H4 (cell line): ENCODE results near the gene FAAH2. TPM values are rescaled to one million over a fixed set of nuclear protein-coding genes. Genes with fewer than 3 reads are reported as not detected.
"Not testable (repeated sequence)": the region's sequence is repeated elsewhere in the genome, so short reads cannot be mapped to it uniquely, and the experiment has no call there.

ENCODE experiments used
- DNase-seq: peaks from one replicate; pipeline ENCODE4 v3.0.0-alpha.2; 2015; ENCODE audit warnings: low spot score
- total RNA-seq: library from RNA; depleted of rRNA; stranded (reverse); fragments of >200 nt; shearing (Covaris generic); gene quantifications from 2 replicates; pipeline ENCODE4 v1.2.3, GENCODE V29; 2014; rRNA removed

FAAH2 gene
- total RNA-seq, 1 experiment from 2014 or later = not detected

GRCh38 chrX:57380026-57380796 lies 93.7 kb downstream of the FAAH2 start:
- no peak for DNase-seq

GRCh38 chrX:57394162-57394561 lies 107.7 kb downstream of the FAAH2 start:
- not testable (repeated sequence) for DNase-seq

GRCh38 chrX:57403191-57403590 lies 116.7 kb downstream of the FAAH2 start:
- not testable (repeated sequence) for DNase-seq

- no peak for DNase-seq
Measured at GRCh38 chrX:57406149-57406548, 119.6 kb downstream of the FAAH2 start.

GRCh38 chrX:57417827-57418226 lies 131.3 kb downstream of the FAAH2 start:
- no peak for DNase-seq

GRCh38 chrX:57422289-57422688 lies 135.8 kb downstream of the FAAH2 start:
- no peak for DNase-seq

- no peak for DNase-seq
Measured at GRCh38 chrX:57422790-57423189, 136.3 kb downstream of the FAAH2 start.

- DNase-seq = no peak
Measured at GRCh38 chrX:57445076-57445475, 158.6 kb downstream of the FAAH2 start.

GRCh38 chrX:57445832-57446231 lies 159.3 kb downstream of the FAAH2 start:
- no peak for DNase-seq

- no peak for DNase-seq
Measured at GRCh38 chrX:57447856-57448255, 161.3 kb downstream of the FAAH2 start.

- DNase-seq = no peak
Measured at GRCh38 chrX:57451426-57452020, 165.0 kb downstream of the FAAH2 start.

GRCh38 chrX:57453901-57454300 lies 167.4 kb downstream of the FAAH2 start:
- no peak for DNase-seq

GRCh38 chrX:57481514-57481913 lies 195.0 kb downstream of the FAAH2 start:
- no peak for DNase-seq

- no peak for DNase-seq
Measured at GRCh38 chrX:57516491-57516890, 230.0 kb downstream of the FAAH2 start.

- no peak for DNase-seq
Measured at GRCh38 chrX:57519578-57520118, 233.1 kb downstream of the FAAH2 start.

GRCh38 chrX:57528670-57529255 lies 242.3 kb downstream of the FAAH2 start:
- DNase-seq = no peak

Other genes with a start within 250 kb of the FAAH2 start
- gene SPIN2B, start 165.2 kb upstream of the FAAH2 start, total RNA-seq = 7.1 and 12.5 TPM in 2 replicates
- 0.04 TPM in 1 of 2 replicates, not detected in the other for gene SPIN2A, start 149.3 kb upstream of the FAAH2 start, total RNA-seq